Measurements from ENCODE around the gene ZNF792. TPM values are rescaled to one million over a fixed set of nuclear protein-coding genes. Genes with fewer than 3 reads are reported as not detected.

ZNF792 gene
- polyA plus RNA-seq, 2 of the 4 experiments (the other 2 are of a cell fraction): 2.0 to 3.7 TPM

DNA sequence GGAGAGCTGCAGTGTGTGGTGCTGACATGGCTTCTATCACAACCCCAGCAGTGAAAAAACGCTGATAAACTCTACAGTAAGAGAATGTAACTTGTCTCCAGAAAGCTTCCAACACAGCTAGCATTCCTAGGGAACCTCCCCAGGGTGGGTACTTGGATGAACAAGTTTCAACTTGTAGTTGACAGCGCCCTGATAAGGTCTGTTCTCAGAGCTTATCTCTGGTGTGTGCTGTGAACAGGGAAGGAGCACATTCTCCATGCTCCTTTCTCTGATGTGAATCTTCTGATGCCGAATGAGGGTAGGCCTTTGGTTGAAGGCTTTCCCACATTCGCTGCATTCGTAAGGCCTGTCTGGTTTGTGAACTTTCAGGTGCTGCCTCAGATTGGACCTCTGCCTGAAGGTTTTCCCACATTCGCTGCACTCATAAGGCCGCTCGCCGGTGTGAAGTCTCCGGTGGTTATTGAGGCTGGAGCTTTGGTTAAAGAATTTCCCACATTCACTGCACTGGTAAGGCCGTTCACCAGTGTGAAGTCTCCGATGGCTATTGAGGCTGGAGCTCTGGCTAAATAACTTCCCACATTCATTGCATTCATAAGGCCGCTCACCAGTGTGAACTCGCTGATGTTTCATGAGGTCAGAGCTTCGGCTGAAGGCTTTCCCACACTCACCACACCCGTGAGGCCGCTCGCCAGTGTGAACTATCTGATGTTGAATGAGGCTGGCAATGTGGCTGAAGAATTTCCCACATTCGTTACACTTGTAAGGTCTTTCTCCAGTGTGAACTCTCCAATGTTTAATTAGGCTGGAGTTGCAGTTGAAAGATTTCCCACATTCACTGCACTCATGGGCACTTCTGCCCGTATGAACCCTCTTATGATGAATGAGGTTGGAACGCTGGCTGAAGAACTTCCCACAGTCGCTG, 5.9 kb downstream of the ZNF792 start:
- peak; percentile 71 for TF ChIP-seq KDM1A (IDR thresholded peaks at IDR 0.05; ENCODE audit: low read depth)
- TF ChIP-seq EHF (CRISPR knock-in tag; IDR thresholded peaks at IDR 0.05): 0 out of 2 replicates have a peak, but pooled peaks have one; percentile 13
- TF ChIP-seq, protein P1, sequence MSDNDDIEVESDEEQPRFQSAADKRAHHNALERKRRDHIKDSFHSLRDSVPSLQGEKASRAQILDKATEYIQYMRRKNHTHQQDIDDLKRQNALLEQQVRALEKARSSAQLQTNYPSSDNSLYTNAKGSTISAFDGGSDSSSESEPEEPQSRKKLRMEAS (IDR thresholded peaks at IDR 0.05): no peak
- TF ChIP-seq ZC3H11A (IDR thresholded peaks at IDR 0.05): no peak
- no peak for TF ChIP-seq CEBPB (IDR thresholded peaks at IDR 0.05)
- TF ChIP-seq NFE2L2 (conservative IDR thresholded peaks at IDR 0.05; ENCODE audit: low read length): no peak
- no peak for TF ChIP-seq MYC (IDR thresholded peaks at IDR 0.05; ENCODE audit: borderline replicate concordance, low read length)
- Histone ChIP-seq H3K4me3 (no peak overlapping the region), H3K4me2 (no peak overlapping the region), H3K27ac (no peak overlapping the region), H3K4me1 (0 out of 3 replicates have a peak, but pooled peaks cover 3% of the 10 kb centered on the region), H3K9me3 (peaks cover 94% of the 10 kb centered on the region)
- ChIA-PET CTCF (interaction anchor here (1.1 to 9.1 kb wide), 2 partner anchors 15 to 86 kb away, joined by 4 to 87 read pairs; no protein-coding TSS in a partner anchor), POLR2A (no interaction called here)
- 86% methylated on average over 22 of the region's 22 CpGs for WGBS (ENCODE audit: missing lambda C conversion rate)
- FAIRE-seq (peak; percentile 49), DNase-seq (ENCODE audit: low read depth in 1 of 2, low spot score in 1 of 2) (peak in 1 of 2 experiments; percentile 53), ATAC-seq (no peak)

DNA sequence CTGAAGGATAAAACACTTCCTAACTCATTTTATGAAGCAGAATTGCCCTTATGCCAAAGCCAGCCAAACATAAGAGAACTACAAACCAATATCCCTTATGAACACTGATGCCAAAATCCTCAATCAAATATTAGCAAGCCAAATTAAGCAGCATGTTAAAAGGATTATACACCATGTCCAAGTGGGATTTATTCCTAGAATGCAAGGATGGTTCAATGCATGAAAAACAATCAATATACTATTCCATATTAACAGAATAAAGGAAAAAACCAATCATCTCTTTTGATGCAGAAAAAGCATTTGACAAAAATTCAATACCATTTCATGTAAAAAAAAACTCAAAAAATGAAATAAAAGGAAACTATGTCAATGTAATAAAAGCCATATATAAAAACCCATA, 10.9 kb downstream of the ZNF792 start:
- ChIA-PET CTCF (interaction anchor here (1.1 kb wide), 1 partner anchor 113 kb away, joined by 3 read pairs; no protein-coding TSS in a partner anchor), POLR2A (no interaction called here)
- no peak for FAIRE-seq

DNA sequence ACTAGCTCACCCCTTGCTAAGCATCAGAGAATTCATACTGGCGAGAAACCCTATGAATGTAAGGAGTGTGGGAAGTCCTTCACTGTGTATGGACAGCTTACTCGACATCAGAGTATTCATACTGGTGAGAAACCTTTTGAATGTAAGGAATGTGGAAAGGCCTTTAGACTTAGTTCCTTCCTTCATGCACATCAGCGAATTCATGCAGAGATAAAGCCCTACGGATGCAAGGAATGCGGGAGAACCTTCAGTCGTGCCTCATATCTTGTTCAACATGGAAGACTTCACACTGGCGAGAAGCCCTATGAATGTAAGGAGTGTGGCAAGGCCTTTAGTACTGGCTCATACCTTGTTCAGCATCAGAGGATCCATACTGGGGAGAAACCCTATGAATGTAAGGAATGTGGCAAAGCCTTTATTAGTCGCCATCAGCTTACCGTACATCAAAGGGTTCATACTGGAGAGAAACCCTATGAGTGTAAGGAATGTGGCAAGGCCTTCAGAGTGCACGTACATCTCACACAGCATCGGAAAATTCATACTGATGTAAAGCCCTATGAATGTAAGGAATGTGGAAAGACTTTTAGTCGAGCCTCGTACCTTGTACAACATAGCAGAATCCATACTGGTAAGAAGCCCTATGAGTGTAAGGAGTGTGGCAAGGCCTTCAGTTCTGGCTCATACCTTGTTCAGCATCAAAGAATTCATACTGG, 20.0 kb downstream of the ZNF792 start:
- Histone ChIP-seq H3K4me2 (no peak overlapping the region), H3K4me1 (no peaks in the 10 kb centered on the region), H3K27ac (no peak overlapping the region), H3K4me3 (no peak overlapping the region), H3K9me3 (peaks cover 98% of the 10 kb centered on the region)
- TF ChIP-seq ESRRA (IDR thresholded peaks at IDR 0.05; ENCODE audit: borderline replicate concordance, low read length) (no peak), FOSL2 (IDR thresholded peaks at IDR 0.05) (no peak), FOSL2 (CRISPR knock-in tag; IDR thresholded peaks at IDR 0.05) (no peak), CHD4 (IDR thresholded peaks at IDR 0.05; ENCODE audit: borderline replicate concordance) (no peak), HOXB13 (CRISPR knock-in tag; IDR thresholded peaks at IDR 0.05; ENCODE audit: low read depth) (no peak), KDM5A (IDR thresholded peaks at IDR 0.05) (no peak), CBX8 (IDR thresholded peaks at IDR 0.05) (no peak), GATA3 (IDR thresholded peaks at IDR 0.05; ENCODE audit: borderline replicate concordance) (no peak; the same call in 1 of the 2 replicates), EP300 (IDR thresholded peaks at IDR 0.05) (no peak), POLR2A (IDR thresholded peaks at IDR 0.05; ENCODE audit: low read length) (no peak), MYC (IDR thresholded peaks at IDR 0.05; ENCODE audit: borderline replicate concordance, low read length) (no peak)
- POLR2A ChIA-PET: interaction anchor here (1.3 kb wide), 1 partner anchor 18 kb away, joined by 3 read pairs; the partner anchor contains the start of gene ZNF30
- ATAC-seq: no peak
- WGBS (ENCODE audit: missing lambda C conversion rate): 88% methylated on average over 13 of the region's 13 CpGs
- FAIRE-seq: peak; percentile 97
- DNase-seq (ENCODE audit: low read depth in 1 of 2, low spot score in 1 of 2): no peak
- CTCF ChIA-PET: no interaction called here

More for the DNA sequence above, 10.9 kb downstream of the ZNF792 start:
- H3K4me3 ChIP-seq: no peak overlapping the region
- no peaks in the 10 kb centered on the region for H3K4me1 ChIP-seq
- H3K9me3 ChIP-seq: peaks cover 96% of the 10 kb centered on the region
- H3K27ac ChIP-seq: no peak overlapping the region
- DNase-seq (ENCODE audit: low read depth in 1 of 2, low spot score in 1 of 2) (no peak), ATAC-seq (no peak)
- TF ChIP-seq, protein P1 (IDR thresholded peaks at IDR 0.05): no peak
- TF ChIP-seq CHD2 (IDR thresholded peaks at IDR 0.05; ENCODE audit: low read length, partially characterized antibody) (no peak), CHD4 (IDR thresholded peaks at IDR 0.05; ENCODE audit: borderline replicate concordance) (no peak)
- TF ChIP-seq, protein P2, sequence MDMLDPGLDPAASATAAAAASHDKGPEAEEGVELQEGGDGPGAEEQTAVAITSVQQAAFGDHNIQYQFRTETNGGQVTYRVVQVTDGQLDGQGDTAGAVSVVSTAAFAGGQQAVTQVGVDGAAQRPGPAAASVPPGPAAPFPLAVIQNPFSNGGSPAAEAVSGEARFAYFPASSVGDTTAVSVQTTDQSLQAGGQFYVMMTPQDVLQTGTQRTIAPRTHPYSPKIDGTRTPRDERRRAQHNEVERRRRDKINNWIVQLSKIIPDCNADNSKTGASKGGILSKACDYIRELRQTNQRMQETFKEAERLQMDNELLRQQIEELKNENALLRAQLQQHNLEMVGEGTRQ (IDR thresholded peaks at IDR 0.05): no peak
- no peak overlapping the region for H3K4me2 ChIP-seq
